ENCODE results near the gene CLK1.
A peak's percentile ranks its signal among the peaks of the same experiment; 100 is the strongest.

The CLK1 gene

DNA sequence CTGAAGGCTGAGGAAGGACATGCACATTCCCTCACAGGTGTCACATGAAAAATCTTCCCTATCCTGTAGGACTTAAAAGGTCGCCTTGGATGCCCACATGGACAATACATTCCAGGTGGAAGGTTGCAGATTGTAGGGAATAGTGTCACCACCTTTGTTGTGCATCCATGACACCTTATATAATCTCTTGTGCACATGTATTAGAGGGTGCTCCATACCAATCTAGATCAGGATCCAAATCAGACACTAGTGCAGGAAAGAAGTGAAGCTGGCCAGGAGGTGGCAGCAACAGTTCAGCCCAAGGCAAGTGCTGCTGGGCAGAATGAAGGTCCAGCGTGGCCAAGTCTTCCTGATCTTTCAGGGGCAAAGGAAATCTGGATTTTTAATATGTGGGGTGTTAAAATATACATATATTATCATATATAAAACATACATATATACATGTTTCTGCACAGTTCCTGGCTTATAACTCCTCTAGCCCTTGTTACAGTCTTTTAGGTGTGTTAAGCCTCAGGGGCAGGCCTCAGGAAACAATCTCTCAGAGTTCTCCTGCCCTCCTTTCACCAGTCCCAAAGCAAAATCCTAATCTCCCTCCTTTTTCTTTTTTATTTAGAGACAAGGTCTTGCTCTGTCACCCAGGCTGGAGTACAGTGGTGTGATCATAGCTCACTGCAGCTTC is 41.3 kb upstream of the CLK1 start:
- no peak overlapping the region; the same call in 1 of the 2 replicates for H3K27ac ChIP-seq (replicated peaks)
- H3K4me3 ChIP-seq (replicated peaks; ENCODE audit: insufficient read depth, low read length): no peak overlapping the region
- no peaks in the 10 kb centered on the region for H3K27me3 ChIP-seq (ENCODE audit: insufficient read depth, poor library complexity, severe bottlenecking)
- TF ChIP-seq SPI1 (IDR thresholded peaks at IDR 0.05; ENCODE audit: borderline replicate concordance, low read depth): no peak
- TF ChIP-seq, protein P1, sequence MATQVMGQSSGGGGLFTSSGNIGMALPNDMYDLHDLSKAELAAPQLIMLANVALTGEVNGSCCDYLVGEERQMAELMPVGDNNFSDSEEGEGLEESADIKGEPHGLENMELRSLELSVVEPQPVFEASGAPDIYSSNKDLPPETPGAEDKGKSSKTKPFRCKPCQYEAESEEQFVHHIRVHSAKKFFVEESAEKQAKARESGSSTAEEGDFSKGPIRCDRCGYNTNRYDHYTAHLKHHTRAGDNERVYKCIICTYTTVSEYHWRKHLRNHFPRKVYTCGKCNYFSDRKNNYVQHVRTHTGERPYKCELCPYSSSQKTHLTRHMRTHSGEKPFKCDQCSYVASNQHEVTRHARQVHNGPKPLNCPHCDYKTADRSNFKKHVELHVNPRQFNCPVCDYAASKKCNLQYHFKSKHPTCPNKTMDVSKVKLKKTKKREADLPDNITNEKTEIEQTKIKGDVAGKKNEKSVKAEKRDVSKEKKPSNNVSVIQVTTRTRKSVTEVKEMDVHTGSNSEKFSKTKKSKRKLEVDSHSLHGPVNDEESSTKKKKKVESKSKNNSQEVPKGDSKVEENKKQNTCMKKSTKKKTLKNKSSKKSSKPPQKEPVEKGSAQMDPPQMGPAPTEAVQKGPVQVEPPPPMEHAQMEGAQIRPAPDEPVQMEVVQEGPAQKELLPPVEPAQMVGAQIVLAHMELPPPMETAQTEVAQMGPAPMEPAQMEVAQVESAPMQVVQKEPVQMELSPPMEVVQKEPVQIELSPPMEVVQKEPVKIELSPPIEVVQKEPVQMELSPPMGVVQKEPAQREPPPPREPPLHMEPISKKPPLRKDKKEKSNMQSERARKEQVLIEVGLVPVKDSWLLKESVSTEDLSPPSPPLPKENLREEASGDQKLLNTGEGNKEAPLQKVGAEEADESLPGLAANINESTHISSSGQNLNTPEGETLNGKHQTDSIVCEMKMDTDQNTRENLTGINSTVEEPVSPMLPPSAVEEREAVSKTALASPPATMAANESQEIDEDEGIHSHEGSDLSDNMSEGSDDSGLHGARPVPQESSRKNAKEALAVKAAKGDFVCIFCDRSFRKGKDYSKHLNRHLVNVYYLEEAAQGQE (IDR thresholded peaks at IDR 0.05; ENCODE audit: insufficient replicate concordance, low read depth): no peak
- no peak for TF ChIP-seq POLR2AphosphoS5 (IDR thresholded peaks at IDR 0.05; ENCODE audit: low read depth)
- no peak for TF ChIP-seq GABPA (IDR thresholded peaks at IDR 0.05; ENCODE audit: low read depth)
- TF ChIP-seq, protein P2, sequence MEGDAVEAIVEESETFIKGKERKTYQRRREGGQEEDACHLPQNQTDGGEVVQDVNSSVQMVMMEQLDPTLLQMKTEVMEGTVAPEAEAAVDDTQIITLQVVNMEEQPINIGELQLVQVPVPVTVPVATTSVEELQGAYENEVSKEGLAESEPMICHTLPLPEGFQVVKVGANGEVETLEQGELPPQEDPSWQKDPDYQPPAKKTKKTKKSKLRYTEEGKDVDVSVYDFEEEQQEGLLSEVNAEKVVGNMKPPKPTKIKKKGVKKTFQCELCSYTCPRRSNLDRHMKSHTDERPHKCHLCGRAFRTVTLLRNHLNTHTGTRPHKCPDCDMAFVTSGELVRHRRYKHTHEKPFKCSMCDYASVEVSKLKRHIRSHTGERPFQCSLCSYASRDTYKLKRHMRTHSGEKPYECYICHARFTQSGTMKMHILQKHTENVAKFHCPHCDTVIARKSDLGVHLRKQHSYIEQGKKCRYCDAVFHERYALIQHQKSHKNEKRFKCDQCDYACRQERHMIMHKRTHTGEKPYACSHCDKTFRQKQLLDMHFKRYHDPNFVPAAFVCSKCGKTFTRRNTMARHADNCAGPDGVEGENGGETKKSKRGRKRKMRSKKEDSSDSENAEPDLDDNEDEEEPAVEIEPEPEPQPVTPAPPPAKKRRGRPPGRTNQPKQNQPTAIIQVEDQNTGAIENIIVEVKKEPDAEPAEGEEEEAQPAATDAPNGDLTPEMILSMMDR (IDR thresholded peaks at IDR 0.05; ENCODE audit: insufficient read depth, low read length): peak; percentile 74
- peak in 1 of 2 experiments; percentile 75 for DNase-seq (ENCODE audit: low read depth in 1 of 2, low spot score in 1 of 2)

DNA sequence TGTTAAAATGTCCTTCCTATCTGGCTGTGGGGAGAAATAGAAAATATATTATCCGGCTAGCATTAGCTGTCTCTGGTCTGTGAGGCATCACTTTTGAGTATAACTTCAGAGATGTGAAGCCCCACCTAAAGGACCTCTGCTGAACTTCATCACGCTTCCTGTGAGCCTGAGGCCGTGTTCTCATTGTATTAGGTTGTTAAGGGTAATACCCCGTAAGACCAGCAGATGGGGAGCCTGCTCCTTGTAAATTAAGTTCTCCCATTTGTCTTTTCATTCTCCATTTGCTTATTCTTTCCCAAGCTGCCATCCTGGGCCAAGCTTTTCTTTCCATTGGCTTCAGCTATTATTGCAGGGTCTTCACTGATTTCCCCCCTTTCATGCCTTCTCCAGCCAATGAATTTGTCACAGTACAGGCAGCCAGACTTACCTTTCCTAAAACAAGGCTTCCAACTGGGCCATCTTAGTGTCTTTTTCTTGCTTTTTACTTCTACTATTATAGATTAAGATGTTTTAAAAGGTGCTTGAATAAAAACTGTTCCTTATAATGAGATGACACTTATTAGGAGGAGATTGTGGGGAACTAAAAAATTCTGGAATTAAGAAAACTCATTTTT is 37.1 kb upstream of the CLK1 start:
- no peak for TF ChIP-seq GABPA (IDR thresholded peaks at IDR 0.05; ENCODE audit: low read depth)
- TF ChIP-seq, protein P1 (IDR thresholded peaks at IDR 0.05; ENCODE audit: insufficient replicate concordance, low read depth): no peak
- TF ChIP-seq, protein P2 (IDR thresholded peaks at IDR 0.05; ENCODE audit: insufficient read depth, low read length): peak; percentile 92
- no peak overlapping the region for H3K4me3 ChIP-seq (replicated peaks; ENCODE audit: insufficient read depth, low read length)
- no peak overlapping the region for H3K27ac ChIP-seq (replicated peaks)
- H3K27me3 ChIP-seq (ENCODE audit: insufficient read depth, poor library complexity, severe bottlenecking): no peaks in the 10 kb centered on the region
- DNase-seq (ENCODE audit: low read depth in 1 of 2, low spot score in 1 of 2): peak; percentile 55 to 86

DNA sequence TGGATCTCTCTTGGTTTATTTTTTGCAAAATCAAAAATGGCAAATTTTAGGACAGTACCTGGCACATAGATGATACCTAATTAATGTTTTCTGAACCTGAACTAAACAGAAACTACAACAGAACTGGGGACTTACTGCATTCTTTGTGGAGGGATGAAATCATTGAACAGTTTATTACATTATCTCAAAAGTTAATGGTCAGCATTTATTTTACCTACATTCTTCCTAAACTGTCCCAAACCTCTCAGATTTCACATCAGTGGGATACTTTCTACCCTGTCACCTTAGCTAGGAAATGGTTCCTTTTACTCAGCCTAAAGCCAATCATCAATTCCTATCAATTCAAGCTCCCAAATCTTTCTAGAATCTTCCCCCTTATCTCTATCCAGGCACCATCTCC is 35.0 kb upstream of the CLK1 start:
- H3K27me3 ChIP-seq (ENCODE audit: insufficient read depth, poor library complexity, severe bottlenecking): no peaks in the 10 kb centered on the region
- TF ChIP-seq, protein P1 (IDR thresholded peaks at IDR 0.05; ENCODE audit: insufficient replicate concordance, low read depth): no peak
- TF ChIP-seq SPI1 (IDR thresholded peaks at IDR 0.05; ENCODE audit: borderline replicate concordance, low read depth) (no peak), GABPA (IDR thresholded peaks at IDR 0.05; ENCODE audit: low read depth) (no peak), POLR2AphosphoS5 (IDR thresholded peaks at IDR 0.05; ENCODE audit: low read depth) (no peak)
- TF ChIP-seq, protein P2 (IDR thresholded peaks at IDR 0.05; ENCODE audit: insufficient read depth, low read length): no peak
- DNase-seq (ENCODE audit: low read depth in 1 of 2, low spot score in 1 of 2): no peak
- H3K27ac ChIP-seq (replicated peaks): no peak overlapping the region
- no peak overlapping the region for H3K4me3 ChIP-seq (replicated peaks; ENCODE audit: insufficient read depth, low read length)
